Measurements from ENCODE around the gene FBXL5. TPM values are rescaled to one million over a fixed set of nuclear protein-coding genes. Genes with fewer than 3 reads are reported as not detected.

Gene FBXL5, protein sequence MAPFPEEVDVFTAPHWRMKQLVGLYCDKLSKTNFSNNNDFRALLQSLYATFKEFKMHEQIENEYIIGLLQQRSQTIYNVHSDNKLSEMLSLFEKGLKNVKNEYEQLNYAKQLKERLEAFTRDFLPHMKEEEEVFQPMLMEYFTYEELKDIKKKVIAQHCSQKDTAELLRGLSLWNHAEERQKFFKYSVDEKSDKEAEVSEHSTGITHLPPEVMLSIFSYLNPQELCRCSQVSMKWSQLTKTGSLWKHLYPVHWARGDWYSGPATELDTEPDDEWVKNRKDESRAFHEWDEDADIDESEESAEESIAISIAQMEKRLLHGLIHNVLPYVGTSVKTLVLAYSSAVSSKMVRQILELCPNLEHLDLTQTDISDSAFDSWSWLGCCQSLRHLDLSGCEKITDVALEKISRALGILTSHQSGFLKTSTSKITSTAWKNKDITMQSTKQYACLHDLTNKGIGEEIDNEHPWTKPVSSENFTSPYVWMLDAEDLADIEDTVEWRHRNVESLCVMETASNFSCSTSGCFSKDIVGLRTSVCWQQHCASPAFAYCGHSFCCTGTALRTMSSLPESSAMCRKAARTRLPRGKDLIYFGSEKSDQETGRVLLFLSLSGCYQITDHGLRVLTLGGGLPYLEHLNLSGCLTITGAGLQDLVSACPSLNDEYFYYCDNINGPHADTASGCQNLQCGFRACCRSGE
- polyA plus RNA-seq (2013, experiment 1 of 2; ENCODE audit: insufficient read length), result 58.3 TPM
- polyA plus RNA-seq (2013, experiment 2 of 2; ENCODE audit: insufficient read length), result 60.6 TPM

GRCh38 chr4:15655223-15656037 is at the start of gene FBXL5:
FBXL5 (minus strand) TSS chr4:15655357; CDS start chr4:15655287, 70 bp downstream.
- peak; percentile 88 for DNase-seq

GRCh38 chr4:15704129-15704528 is 49.0 kb upstream of the FBXL5 start:
- DNase-seq, result no peak

GRCh38 chr4:15703439-15703838 is 48.3 kb upstream of the FBXL5 start:
- DNase-seq, result no peak

GRCh38 chr4:15702941-15703403 is 47.8 kb upstream of the FBXL5 start, which contains the start of gene BST1:
BST1 (plus strand) TSS chr4:15703065; CDS start chr4:15703145, 80 bp downstream.
- DNase-seq, result peak; percentile 74

- no peak for DNase-seq
These were observed 41.7 kb upstream of the FBXL5 start for GRCh38 chr4:15696866-15697265.

DNA sequence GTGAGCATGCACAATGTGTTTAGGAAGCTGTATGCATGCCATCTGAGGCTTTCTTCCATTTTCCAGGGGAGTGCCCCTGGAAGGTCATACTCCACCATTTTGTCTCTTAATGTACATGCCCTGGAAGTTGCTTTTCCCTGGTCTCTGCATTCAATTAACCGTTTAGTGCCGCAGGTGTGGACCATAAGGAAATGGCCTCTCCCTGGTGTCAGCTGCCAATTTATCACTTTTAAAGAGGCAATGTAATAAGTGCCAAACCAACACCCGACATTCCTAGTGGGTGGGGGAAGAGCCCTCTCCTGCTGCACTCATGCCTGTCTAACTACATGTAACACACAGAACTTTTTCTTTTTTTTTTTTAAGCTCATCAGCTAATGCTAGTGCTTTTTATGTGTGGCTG is 40.6 kb upstream of the FBXL5 start:
- no peak for DNase-seq

DNA sequence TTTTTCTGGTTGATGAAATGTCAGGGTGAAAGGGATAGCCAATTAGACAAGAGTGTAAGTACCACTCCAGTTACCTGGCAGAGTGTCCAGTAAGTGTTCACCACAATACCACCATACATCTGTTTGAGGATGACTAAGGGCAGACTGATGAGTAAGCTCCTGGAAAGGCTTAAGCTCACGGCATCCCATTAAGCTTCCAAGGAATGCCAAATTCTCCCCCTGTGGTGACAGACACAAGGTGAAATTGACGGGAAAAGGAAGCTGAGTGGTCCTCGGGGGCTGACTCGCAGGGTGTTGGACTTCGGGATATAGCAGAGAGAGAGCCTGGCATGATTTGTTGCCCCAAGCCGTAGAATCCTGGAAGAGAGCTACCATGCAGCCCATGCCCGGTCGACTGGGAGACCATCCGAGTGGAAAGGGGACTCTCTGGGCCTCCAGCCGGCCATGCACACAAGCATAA is 40.1 kb upstream of the FBXL5 start:
- DNase-seq, result peak; percentile 98

GRCh38 chr4:15694431-15694830 is 39.3 kb upstream of the FBXL5 start:
- DNase-seq, result no peak

GRCh38 chr4:15692602-15693001 is 37.4 kb upstream of the FBXL5 start:
- DNase-seq, result peak; percentile 67

DNA sequence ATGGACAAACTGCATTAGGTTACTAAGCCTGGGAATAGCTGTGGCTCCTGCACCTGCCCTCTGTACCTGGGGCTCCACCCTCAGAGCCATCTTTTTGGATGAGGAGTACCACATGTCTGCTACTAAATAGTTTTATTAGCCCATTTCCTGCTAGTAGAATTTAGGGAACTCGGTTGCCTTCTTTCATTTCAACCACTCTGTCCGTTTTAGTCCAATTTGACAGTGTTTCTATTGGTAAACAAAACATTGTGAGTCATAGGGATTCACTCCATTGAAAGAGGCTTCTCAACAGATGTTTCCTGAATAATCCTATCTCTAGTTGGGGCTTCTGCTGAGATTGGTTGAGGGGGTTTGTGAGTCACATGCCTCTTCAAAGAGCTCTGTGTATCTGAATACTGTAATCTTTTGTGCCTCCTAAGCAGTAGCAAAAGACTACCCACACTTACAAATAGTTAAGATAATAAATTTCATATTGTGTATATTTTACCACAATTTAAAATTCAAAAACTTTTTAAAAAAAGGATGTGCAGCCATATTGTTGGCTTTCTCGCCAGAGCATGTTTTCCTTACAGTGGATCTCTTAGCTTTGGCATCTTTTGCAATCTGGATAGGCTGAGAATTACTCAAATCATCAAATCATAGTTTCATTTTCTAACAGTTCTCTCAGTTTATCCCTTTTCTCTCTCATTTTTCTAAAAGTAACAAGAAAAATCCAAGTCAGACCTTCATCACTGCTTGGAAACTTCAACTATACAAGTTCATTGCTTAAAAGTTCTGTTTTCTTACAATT is 36.4 kb upstream of the FBXL5 start:
- peak; percentile 86 for DNase-seq

GRCh38 chr4:15690020-15690809 is 35.1 kb upstream of the FBXL5 start:
- peak; percentile 99 for DNase-seq

GRCh38 chr4:15689540-15689939 is 34.4 kb upstream of the FBXL5 start:
- no peak for DNase-seq

DNA sequence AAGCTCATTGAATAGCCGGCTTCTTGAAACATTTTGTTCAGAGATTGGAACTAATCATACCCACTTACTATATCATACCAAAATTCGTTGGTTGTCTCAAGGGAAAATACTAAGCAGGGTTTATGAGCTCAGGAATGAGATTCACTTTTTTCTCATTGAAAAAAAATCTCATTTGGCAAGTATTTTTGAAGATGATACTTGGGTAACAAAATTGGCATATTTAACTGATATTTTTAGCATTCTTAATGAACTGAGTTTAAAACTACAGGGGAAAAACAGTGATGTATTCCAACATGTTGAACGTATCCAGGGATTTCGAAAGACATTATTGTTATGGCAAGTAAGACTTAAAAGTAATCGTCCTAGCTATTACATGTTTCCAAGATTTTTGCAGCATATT is 32.9 kb upstream of the FBXL5 start:
- peak; percentile 62 for DNase-seq

DNA sequence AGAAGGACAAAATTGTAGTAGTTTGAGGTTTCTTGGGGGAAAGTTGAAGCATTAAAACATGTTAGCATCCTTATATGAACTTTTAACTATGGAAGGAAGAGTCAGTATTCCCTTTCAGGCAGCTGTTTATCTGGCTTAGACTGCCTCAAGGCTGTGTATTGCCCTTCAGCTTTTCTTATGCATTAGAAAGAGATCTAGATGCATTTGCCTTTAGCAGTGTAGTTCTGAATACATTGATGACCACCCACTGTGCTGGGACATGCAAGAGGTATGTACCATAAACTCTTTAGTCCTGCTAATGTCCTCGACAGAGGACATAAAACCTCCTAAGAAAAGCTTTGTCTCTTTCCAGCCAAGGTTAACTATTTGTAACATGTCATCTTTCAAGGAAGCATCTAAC is 29.3 kb upstream of the FBXL5 start:
- DNase-seq, result no peak

GRCh38 chr4:15683143-15683495 is 28.0 kb upstream of the FBXL5 start:
- peak; percentile 34 for DNase-seq

- DNase-seq, result peak; percentile 24
These were observed 27.3 kb upstream of the FBXL5 start for GRCh38 chr4:15682242-15683142.

- peak; percentile 99 for DNase-seq
These were observed 26.4 kb upstream of the FBXL5 start, which contains the start of gene FAM200B for GRCh38 chr4:15681372-15682241. FAM200B (plus strand) TSS chr4:15681827; CDS start chr4:15686978, 5,151 bp downstream.

DNA sequence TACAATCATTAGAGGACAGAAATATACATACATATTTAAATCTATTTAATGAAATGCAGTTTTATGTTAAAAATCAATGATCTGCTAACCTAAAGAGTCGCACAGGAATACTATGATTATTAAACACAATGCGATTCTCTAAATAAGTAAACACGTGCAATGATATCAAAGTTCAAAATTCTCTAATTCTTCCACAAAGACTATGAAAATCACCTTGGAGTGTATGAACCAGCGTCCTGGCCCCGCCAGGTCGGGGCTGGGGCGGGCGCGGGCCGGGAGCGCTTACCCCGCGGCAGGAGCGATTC is 25.9 kb upstream of the FBXL5 start:
- DNase-seq, result no peak

DNA sequence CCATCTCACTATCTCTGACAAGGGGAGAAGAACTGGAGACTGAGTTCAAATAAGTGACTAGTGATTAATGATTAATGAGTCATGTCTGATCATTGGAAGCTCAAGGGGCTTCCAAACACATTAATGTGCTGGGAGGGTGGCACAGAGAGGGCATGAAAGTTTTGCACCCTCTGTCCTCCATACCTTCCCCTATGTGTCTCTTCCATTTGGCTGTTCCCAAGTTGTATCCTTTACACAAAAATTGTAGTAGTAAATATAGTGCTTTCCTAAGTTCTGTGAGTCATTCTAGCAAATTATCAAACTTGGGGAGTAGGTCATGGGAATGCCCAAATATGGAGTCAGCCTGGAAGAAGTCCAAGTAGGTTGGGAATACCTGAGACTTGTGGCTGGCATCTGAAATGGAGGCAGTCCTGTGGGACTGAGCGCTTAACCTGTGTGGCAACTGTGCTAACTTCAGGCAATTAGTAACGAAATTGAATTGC is 22.4 kb upstream of the FBXL5 start:
- DNase-seq, result peak; percentile 31

Measured in fibroblast of skin of back (primary cell).